Measurements from ENCODE around the gene SPATA9.

Gene SPATA9

GRCh38 chr5:95697781-95698681 is 15.2 kb upstream of the SPATA9 start:
- DNase-seq (ENCODE audit: extremely low read depth, low read depth) = no peak
- TF ChIP-seq CTCF (IDR thresholded peaks at IDR 0.05; ENCODE audit: low read depth, low read length, missing control alignments) = no peak
- H3K4me3 ChIP-seq (replicated peaks; ENCODE audit: low read depth, low read length) = no peak overlapping the region

GRCh38 chr5:95690333-95690732 is 7.5 kb upstream of the SPATA9 start:
- TF ChIP-seq CTCF (IDR thresholded peaks at IDR 0.05; ENCODE audit: low read depth, low read length, missing control alignments) = no peak
- H3K4me3 ChIP-seq (replicated peaks; ENCODE audit: low read depth, low read length) = no peak overlapping the region
- DNase-seq (ENCODE audit: extremely low read depth, low read depth) = no peak

- no peak overlapping the region for H3K4me3 ChIP-seq (replicated peaks; ENCODE audit: low read depth, low read length)
- no peak for TF ChIP-seq CTCF (IDR thresholded peaks at IDR 0.05; ENCODE audit: low read depth, low read length, missing control alignments)
- no peak for DNase-seq (ENCODE audit: extremely low read depth, low read depth)
Measured at GRCh38 chr5:95689680-95690079, 6.9 kb upstream of the SPATA9 start.

GRCh38 chr5:95686651-95687050 is 3.9 kb upstream of the SPATA9 start:
- no peak for DNase-seq (ENCODE audit: extremely low read depth, low read depth)
- TF ChIP-seq CTCF (IDR thresholded peaks at IDR 0.05; ENCODE audit: low read depth, low read length, missing control alignments) = no peak
- H3K4me3 ChIP-seq (replicated peaks; ENCODE audit: low read depth, low read length) = no peak overlapping the region

- TF ChIP-seq CTCF (IDR thresholded peaks at IDR 0.05; ENCODE audit: low read depth, low read length, missing control alignments) = no peak
- no peak for DNase-seq (ENCODE audit: extremely low read depth, low read depth)
- no peak overlapping the region for H3K4me3 ChIP-seq (replicated peaks; ENCODE audit: low read depth, low read length)
Measured at GRCh38 chr5:95684361-95684760, 1.6 kb upstream of the SPATA9 start.

GRCh38 chr5:95673081-95673480 is 9.7 kb downstream of the SPATA9 start:
- TF ChIP-seq CTCF (IDR thresholded peaks at IDR 0.05; ENCODE audit: low read depth, low read length, missing control alignments) = no peak
- DNase-seq (ENCODE audit: extremely low read depth, low read depth) = no peak

More at GRCh38 chr5:95673081-95673480, 9.7 kb downstream of the SPATA9 start:
- no peak overlapping the region for H3K4me3 ChIP-seq (replicated peaks; ENCODE audit: low read depth, low read length)
